Jurkat, Clone E6-1 (cell line): ENCODE results near the gene FBXO4. TPM values are rescaled to one million over a fixed set of nuclear protein-coding genes. Genes with fewer than 3 reads are reported as not detected.

Experiments
- DNase-seq: peaks from one replicate; pipeline ENCODE4 v3.0.0-alpha.2; 2011; ENCODE audit warnings: low read depth, low spot score
- H3K4me3 ChIP-seq: 2 replicates; pipeline ENCODE4 v1.5.1; 2011; ENCODE audit warnings: mild to moderate bottlenecking, low read length, control low read depth, moderate library complexity
- polyA plus RNA-seq: library from polyadenylated mRNA; unstranded; fragments of >200 nt; gene quantifications from one replicate; pipeline ENCODE4 v1.2.1, GENCODE V29; 2012; ENCODE audit warnings: missing spikeins; ENCODE audit not compliant: insufficient read length, insufficient read depth

The FBXO4 gene, protein sequence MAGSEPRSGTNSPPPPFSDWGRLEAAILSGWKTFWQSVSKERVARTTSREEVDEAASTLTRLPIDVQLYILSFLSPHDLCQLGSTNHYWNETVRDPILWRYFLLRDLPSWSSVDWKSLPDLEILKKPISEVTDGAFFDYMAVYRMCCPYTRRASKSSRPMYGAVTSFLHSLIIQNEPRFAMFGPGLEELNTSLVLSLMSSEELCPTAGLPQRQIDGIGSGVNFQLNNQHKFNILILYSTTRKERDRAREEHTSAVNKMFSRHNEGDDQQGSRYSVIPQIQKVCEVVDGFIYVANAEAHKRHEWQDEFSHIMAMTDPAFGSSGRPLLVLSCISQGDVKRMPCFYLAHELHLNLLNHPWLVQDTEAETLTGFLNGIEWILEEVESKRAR
- polyA plus RNA-seq: 20.4 TPM

DNA sequence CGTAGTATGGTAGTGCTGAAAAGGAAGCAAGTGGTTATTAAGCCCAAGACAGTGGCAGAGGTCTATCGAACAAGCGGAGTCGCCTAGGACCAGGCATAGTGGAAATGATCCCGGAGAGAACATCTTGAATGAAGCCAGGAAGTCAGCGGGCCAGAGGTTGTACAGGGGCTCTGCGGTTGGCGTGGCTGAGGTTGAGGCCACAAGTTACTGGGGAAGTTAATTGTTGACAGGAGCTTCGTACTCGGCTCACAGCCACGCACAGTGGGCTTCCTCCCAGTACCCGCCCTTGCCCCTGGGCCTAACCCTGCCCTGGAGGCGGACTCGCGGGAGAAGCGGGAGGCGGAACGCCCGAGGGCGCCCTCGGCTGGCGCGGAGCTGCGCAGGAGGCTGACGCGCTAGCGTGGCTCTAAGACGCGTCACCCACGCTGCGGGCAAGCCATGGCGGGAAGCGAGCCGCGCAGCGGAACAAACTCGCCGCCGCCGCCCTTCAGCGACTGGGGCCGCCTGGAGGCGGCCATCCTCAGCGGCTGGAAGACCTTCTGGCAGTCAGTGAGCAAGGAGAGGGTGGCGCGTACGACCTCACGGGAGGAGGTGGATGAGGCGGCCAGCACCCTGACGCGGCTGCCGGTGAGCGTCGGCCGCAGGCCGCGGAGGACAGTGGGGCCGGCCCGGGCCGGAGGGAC lies at the start of gene FBXO4:
FBXO4 (plus strand) TSS at position 410 of the 683 bp plus-strand sequence; CDS start at position 439, 29 bp downstream.
- H3K4me3 ChIP-seq: peak within 1 kb of the TSS; percentile 82
- DNase-seq: peak; percentile 80

DNA sequence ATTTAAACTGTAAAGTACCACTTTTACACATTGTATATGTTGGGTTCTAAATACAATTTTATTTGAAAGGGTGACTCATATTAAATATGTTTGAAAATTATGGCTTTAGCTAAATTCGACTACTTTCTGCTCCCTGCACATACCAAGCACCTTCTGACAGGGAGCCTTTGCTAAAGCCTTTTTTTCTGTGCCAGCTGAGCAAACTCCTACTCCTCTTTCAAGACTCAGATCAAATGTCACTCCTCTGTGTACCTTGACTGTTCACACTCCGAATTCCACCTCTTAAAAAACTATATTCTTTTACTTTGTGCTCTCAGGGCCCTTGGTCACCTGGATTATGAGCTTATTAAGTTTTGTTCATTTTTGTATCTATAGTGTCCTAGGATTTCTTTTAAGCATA lies 48.4 kb upstream of the FBXO4 start:
- no peak for DNase-seq
- no peak overlapping the region for H3K4me3 ChIP-seq

DNA sequence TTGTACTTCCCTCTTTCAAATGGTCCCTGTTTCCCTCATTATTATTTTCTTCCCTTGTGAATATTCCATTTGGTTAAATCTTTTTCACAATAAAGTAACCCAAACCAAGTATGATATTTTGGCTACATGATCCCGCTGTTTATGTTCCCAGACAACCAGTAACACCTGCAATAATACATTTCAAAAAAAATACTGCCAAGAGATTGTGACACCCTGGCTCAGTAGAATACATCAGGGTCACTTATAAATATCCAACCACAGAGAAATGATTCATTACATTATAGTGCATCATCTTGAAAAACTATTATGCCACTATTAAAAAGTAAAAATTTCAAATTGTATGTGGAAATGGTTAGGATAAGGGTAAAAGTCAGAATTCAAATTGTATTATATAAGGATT lies 47.7 kb upstream of the FBXO4 start:
- no peak overlapping the region for H3K4me3 ChIP-seq
- no peak for DNase-seq

DNA sequence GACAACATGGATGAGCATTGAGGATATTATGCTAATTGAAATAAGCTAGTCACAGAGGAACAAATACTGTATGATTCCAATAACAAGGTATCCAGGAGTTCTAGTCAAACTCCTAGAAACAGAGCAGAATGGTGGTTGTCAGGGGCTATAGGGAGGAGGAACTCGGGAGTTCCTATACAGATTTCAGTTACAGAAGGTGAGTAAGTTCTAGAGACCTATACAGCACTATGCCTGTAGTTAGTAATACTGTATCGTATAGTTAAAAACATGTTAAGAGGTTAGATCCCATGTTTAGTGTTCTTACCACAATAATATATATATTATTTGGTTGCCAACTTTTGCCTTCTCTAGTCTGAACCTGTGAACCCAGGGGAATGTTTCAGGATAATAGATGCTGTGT lies 46.9 kb upstream of the FBXO4 start:
- H3K4me3 ChIP-seq: no peak overlapping the region

DNA sequence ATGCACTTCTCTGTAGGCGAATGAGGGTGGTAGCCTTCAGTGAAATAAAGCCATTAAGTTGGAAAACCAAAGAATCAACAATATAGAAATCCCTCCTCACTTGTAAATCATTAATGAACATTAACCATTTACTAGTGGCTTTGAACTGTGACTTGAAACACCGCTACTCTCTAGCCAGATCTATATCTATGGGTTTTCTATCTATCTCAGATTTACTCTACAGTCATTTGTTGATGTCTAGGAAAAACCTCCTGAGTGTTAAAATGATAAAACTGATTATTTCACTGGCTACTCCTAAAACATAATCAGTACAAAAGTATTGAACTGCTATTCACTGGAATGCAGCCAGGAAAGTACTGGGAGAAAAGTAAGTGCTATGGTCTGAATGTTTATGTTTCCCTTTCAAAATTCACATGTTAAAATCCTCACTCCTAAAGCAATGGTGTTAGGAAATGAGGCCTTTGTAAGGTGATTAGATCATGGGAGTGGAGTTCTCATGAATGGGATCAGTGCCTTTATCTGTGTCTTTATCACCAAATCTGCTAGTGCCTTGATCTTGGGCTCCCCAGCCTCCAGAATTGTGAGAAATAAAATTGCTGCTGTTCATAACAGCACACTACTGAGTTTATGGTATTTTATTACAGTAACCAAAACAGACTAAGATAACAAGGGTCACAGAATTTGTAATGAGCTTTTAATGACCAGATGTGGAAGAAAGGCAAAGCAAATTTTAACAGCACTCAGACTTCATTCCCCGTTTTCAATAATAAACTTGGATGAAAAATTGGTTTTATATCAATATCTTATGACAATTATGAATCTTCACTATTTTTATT lies 46.2 kb upstream of the FBXO4 start:
- DNase-seq: no peak

More for the DNA sequence above, 46.9 kb upstream of the FBXO4 start:
- DNase-seq: no peak

DNA sequence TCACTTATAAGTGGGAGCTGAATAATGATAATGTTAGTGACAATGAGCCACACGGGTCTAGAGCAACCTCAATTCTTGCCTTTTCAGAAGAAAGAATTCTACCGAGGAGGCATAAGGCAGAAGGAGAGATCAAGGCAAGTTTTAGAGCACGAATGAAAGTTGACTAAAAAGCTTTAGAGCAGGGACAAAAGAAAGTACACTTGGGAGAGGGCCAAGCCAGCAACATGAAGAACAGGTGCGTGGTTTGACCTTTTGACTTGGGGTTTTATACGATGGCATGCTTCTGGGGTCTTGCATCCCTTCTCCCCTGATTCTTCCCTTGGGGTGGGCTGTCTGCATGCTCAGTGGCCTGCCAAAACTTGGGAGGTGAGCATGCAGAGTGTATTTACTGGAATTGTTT lies 42.3 kb upstream of the FBXO4 start:
- no peak for DNase-seq
- no peak overlapping the region for H3K4me3 ChIP-seq

More for the DNA sequence above, 46.2 kb upstream of the FBXO4 start:
- H3K4me3 ChIP-seq: no peak overlapping the region

DNA sequence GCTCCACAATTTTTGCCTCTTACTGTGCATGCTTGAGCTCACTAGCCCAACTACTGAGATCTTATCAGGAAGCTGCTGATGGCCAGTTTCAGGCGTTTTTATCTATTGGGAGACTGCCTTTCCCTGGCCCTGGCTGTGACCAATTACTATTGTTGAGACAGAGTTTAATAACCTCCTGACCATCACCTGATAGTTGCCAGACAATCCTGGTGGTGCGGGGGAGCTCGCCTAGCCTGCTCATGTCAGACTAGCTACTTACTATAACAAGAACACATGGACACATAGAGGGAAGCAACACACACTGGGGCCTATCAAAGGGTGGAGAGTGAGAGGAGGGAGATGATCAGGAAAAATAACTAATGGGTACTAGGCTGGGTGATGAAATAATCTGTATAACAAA lies 41.8 kb upstream of the FBXO4 start:
- H3K4me3 ChIP-seq: no peak overlapping the region
- no peak for DNase-seq

DNA sequence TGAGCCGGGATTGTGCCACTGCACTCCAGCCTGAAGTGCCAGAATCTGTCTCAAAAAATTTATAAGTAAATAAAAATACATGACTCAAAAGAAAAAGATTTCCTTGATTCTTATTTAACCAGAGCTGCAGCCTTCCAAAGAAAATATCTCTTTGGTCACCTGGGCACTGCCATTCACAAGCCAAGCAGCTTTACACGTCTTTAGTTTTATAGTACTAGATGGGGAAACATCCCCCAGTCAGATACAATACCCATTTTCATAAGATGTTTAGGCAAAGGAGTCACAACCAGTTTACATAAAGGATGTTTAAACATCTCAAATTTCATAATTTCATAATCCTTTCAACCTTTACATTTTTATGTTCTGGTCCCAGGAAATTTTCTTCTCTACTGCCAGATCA lies 41.1 kb upstream of the FBXO4 start:
- DNase-seq: no peak
- H3K4me3 ChIP-seq: no peak overlapping the region

DNA sequence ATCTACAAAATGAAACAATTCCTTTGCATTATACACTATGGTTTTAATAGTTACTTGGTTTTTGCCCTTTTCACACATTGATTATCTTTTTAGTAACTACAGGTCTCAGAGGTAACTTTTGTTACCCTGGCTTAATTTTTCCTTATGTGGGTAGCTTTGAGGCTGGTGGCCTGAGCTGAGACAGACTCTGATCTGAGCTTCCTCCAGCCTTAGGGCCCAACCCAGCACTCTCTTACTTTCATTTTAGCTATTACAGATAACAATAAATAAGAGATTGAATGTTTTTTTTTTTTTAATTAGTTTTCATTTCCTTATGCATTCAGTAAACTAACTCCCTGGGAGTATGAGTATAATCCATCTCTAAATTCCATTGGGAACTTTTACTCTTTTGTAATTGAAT lies 39.8 kb upstream of the FBXO4 start:
- H3K4me3 ChIP-seq: no peak overlapping the region
- no peak for DNase-seq

DNA sequence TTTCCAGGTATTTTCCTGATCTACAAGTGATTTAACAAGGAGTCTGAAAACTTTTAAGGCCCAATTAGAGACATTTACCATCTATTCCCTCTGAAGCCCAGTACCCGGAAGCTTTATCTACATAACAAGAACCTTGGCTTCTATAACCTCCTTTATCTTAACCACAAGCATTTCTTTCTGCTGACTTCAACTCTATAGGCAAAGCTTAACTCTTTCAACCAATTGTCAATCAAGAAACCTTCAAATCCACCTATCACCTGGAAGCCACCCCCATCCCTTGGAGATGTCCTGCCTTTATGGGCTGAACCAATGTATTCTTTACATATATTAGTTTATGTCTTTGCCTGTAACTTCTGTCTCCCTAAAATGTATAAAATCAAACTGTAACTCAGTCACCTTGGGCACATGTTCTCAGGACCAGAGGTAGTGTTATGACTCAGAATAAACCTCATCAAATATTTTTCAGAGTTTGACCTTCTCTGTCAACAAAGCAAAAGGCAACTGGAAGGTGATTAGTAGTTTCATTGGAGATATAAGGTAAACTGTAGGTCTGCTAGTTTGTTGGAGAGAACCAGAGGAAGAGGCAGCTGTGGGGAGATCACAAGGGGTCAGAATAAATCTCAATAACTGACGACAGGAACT lies 33.9 kb upstream of the FBXO4 start:
- no peak overlapping the region for H3K4me3 ChIP-seq
- no peak for DNase-seq

DNA sequence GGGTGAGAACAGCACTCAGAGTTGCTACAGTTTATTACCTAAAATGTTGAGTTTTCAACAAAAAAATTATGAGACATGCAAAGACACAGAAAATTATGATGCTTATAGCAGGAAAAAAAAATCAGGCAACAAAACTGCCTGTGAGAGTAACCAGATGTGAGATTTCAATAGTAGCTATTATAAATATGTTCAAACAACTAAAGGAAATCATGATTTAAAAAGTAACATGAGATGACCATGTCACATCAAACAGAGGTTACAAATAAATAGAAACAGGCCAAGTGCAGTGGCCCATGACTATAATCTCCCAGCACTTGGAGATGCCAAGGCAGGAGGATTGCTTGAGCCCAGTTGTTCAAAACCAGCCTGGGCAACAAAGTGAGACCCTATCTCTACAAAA lies 33.0 kb upstream of the FBXO4 start:
- no peak for DNase-seq

DNA sequence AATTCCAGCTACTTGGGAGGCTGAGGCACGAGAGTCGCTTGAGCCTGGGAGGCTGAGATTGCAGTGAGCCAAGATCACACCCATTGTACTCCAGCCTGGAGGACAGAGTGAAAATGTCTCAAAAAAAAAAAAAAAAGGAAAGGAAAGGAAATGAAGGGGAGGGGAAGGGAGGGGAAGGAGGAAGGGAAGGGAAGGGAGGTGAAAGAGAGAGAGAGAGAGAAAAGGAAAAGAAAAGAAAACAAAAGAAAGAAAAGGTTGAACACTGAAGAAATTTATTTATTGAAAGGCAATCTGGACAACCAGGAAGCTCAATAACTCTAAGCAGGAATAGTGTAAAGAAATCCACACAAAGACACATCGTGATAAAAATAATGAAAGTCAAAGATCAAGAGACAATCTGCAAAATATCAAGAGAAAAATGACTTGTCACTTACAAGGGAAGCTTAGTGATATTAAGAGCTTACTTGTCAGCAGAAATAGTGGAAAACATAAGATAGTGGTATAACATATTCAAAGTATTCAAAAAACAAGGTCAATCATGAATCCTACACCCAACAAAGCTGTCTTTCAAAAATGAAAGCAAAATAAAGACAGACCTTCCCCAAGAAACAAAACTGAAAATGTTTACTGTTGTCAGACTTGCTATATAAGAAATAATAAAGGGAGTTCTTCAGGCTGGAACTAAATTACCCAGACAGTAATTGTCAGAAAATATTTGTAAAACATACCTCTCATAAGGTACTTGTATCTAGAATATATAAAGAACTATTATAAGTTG lies 31.8 kb upstream of the FBXO4 start:
- H3K4me3 ChIP-seq: no peak overlapping the region
- DNase-seq: no peak

More for the DNA sequence above, 33.0 kb upstream of the FBXO4 start:
- no peak overlapping the region for H3K4me3 ChIP-seq

DNA sequence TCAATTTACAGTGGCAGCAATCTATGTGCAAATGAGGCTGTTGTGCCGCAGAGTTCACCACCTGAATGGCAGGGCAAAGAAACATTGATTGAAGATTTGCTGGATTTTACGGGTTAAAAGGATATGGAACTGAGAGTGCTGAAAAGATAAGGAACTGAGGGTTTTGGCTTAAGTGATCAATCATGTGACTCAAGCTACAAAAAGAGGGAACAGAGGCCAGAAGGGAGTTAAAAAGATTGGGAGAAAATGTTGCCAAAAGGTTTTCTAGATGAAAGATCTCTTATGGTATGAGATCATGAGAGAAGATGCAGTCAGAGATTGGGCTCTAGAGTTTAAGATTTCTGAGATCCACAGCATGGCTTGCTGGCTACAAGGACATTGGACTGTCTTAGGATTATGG lies 28.9 kb upstream of the FBXO4 start:
- H3K4me3 ChIP-seq: no peak overlapping the region

DNA sequence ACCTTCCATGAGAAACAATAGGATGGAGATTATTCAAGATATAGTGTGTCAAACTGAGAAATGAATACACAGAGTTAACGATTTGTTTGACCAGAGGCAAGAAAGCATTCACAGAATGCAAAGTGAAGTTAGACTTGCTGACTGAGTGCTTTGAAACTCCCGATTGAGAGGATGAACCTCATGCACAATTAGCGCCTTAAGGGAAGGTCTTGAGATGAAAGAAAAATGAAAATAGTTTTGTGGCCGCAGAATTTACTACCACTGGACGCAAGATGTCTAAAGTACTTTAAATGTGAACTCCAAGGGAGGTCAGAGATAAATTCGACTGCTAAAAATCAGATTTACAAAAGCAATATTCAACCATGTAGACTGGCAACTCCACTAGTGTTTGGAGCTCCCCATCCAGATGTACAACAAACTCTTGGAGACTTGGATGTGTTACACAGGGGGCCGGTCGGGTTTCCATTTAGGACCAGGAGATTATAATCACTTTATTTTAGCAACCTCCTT lies 21.6 kb upstream of the FBXO4 start:
- peak overlapping the region; percentile 81 for H3K4me3 ChIP-seq
- DNase-seq: no peak

More for the DNA sequence above, 28.9 kb upstream of the FBXO4 start:
- DNase-seq: no peak

DNA sequence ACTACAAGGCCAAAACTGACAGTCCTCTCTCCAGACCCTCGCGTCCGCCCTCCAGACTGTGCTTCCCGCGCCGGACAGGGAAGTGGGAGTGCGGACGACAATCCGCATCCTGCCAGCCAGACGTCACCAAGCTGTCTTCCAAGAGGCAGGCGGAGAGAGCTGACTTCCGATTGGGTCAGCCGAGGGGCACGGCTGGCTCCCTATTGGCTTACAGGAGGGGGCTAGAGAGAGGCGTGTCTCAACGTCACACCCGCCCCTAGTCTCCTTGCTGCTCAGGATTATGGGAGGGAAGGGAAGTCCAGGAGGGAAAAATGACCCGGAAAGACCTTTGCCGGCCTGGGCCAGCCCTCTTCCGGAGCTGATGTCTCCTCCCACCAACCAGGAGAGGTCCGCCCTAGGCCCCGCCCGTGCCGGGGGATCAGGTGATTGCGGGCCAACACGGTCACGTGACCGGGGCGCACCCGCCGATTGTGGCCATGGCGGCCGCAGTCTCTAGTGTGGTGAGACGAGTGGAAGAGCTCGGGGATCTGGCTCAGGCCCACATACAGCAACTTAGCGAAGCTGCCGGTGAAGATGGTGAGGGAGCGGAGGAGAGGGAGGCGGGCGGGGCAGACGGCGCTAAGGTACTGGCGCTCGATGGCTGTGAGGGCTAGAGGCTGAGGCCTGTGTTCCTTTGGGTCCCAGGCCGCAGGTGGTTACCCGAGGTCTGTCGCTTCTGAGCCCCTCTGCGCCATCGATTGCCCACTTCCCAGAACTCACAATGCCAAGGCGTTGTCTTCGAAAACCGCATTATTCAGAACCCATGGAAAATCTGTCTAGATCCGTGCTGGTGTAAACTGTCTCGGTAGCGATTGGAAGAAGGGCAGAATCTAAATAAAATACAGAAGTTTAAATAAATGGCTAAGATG lies 20.9 kb upstream of the FBXO4 start, which contains the start of gene RIMOC1:
RIMOC1 (plus strand) TSS at position 453 of the 908 bp plus-strand sequence; CDS start at position 477, 24 bp downstream.
- H3K4me3 ChIP-seq: peak within 1 kb of the TSS; percentile 81
- DNase-seq: peak; percentile 99

DNA sequence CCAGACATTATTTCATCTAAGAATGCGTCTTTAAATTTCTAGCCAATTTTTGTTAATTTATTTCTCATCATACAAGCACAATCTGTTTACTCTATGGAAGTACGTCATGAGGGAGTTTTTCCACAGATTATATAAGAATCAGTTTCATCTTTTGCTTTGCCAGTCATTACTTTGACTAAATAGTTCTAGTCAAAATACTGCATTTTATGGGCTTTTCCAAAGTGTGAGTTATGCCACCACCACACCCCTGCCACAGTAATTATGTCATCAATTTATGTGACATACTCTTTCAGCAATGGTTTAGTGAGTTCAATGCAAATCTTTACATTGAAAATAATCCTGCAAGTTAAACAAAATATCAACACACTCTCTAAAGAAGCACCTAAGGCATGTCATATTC lies 18.9 kb upstream of the FBXO4 start:
- H3K4me3 ChIP-seq: no peak overlapping the region

DNA sequence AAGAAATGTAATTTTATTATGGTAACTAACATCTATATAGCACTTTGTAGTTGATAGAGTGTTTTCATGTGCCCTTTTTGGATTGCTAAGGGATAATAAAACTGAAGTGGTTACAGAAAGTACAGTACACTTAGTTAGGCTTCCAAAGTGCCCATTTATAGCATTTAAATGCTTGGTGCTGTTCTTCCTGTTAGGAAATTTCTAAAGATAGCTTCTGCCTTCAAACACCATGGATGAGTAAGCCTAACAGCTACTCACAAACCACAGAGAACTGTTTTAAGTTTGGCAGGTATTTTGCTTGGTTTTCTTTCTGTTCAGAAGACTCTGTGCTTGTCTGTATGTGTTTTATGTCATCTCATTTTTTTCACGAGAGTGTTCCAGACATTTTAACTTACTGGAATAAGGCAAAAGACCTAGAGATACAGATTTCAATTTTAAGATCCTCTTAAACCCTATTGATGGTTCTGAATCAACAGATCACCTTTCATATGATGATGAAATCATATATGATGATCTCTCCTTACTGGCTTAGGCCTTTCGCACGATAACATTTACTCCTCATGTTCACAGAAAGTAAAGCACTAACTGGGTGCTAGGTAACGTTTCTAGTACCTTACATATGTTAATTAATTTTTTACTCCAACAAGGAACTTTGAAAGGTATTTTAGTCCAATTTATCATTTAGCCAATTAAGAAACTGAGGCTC lies 16.6 kb upstream of the FBXO4 start:
- H3K4me3 ChIP-seq: no peak overlapping the region

More for the DNA sequence above, 18.9 kb upstream of the FBXO4 start:
- no peak for DNase-seq

More for the DNA sequence above, 16.6 kb upstream of the FBXO4 start:
- no peak for DNase-seq
